GM12873 (cell line): ENCODE data around the gene NFATC2IP.

ENCODE experiments used
- TF ChIP-seq, protein P1 (sequence below): IDR thresholded peaks from 2 replicates; pipeline ENCODE4 v1.5.1; 2012; ENCODE audit warnings: low read depth, mild to moderate bottlenecking, moderate library complexity, low read length, control low read depth; ENCODE audit not compliant: insufficient read depth; ENCODE audit errors: missing control alignments

The NFATC2IP gene

GRCh38 chr16:28905800-28906372, 44.9 kb upstream of the NFATC2IP start:
- TF ChIP-seq, protein P1, sequence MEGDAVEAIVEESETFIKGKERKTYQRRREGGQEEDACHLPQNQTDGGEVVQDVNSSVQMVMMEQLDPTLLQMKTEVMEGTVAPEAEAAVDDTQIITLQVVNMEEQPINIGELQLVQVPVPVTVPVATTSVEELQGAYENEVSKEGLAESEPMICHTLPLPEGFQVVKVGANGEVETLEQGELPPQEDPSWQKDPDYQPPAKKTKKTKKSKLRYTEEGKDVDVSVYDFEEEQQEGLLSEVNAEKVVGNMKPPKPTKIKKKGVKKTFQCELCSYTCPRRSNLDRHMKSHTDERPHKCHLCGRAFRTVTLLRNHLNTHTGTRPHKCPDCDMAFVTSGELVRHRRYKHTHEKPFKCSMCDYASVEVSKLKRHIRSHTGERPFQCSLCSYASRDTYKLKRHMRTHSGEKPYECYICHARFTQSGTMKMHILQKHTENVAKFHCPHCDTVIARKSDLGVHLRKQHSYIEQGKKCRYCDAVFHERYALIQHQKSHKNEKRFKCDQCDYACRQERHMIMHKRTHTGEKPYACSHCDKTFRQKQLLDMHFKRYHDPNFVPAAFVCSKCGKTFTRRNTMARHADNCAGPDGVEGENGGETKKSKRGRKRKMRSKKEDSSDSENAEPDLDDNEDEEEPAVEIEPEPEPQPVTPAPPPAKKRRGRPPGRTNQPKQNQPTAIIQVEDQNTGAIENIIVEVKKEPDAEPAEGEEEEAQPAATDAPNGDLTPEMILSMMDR = no peak

DNA sequence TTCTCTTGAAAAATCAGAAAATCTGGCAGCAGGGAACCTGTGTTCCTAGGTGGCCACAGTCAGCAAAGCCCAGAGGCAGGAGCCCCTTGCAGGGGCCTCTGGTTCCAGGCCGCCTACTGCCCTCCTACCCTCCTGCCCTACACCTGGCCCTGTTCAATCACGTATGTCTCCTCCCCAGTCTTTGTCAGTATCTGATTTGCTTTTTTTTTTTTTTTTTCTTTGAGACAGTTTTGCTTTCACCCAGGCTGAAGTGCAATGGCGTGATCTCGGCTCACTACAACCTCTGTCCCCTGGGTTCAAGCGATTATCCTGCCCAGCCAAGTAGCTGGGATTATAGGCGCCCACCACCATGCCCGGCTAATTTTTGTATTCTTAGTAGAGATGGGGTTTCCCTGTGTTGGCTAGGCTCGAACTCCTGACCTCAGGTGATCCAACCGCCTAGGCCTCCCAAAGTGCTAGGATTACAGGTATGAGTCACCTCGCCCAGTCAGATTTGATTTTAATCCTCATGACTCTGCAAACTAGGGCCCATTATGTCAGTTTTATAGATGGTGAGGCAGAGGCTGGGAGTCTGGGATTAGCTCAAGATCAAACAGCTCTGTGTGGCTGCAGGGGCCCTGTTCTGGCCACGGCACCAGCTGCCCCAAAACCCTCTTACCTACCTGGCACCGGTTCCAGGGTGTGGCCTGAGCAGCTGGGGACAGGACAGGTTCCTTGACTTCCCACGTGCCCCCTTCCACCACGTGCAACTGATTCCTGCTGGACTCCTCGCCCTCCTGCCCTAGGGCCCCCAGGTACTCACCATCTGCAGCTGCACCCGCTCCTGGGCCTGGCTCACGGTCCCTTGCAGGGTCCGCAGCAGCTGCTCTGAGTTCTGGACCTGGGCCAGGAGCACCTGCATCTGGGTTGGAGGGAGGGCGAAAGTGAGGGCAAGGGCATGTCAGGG, 40.4 kb upstream of the NFATC2IP start:
- TF ChIP-seq, protein P1 = no peak

- TF ChIP-seq, protein P1 = no peak
Observed at GRCh38 chr16:28912558-28912957, 38.2 kb upstream of the NFATC2IP start.

DNA sequence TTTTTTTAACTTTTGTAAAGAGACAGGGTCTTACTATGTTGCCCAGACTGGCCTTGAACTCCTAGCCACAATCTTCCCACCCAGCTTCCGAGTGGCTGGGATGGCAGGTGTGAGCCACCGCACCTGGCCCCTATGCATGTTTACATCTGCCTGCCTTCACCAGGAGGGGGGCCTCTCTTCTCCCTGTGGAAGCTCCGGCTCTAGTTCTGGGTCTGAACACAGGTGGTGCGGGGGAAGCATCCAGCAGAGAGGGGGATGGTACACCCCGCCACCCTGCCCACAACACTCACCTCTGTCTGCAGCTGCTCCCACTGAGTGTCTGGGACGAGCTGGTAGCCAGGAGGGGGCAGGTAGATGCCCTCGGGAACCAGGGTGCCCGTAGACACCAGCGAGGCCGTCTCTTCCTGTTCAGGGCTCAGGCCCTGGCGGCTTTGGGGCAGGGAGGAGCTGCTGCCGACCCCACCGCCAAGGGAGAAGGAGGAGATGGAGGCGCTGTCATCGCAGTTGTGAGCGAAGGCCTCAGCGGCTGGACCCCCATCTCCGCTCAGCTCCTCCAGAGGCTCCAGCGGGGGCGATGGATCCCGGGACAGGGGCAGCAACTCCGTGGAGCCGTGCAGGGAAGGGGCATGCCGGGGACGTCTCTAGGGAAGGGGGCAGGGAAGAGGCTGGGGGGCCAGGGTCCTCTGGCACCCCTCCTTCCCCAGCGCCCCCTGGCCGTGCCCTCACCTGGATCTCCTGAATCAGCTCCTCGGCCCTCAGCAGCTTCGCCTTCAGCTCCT, 36.6 kb upstream of the NFATC2IP start:
- TF ChIP-seq, protein P1 = no peak

DNA sequence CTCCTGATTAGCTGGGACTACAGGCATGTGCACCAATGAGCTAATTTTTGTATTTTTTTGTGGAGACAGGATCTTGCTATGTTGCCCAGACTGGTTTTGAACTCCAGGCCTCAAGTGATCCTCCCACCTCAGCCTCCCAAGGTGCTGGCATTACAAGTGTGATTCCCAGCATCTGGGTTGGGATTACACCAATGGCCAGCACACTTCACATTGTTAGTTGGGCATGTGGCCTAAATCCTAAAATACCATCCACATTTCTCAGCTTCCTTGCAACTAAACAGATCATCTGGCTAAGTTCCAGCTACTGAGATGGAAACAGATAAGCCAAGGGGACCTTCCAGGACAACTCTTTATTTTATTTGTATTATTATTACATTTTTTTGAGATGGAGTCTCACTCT, 35.6 kb upstream of the NFATC2IP start:
- TF ChIP-seq, protein P1 = no peak

GRCh38 chr16:28917095-28917494, 33.6 kb upstream of the NFATC2IP start:
- TF ChIP-seq, protein P1 = peak; percentile 6

- TF ChIP-seq, protein P1 = no peak
Observed at GRCh38 chr16:28918698-28919097, 32.0 kb upstream of the NFATC2IP start.
